GM23338 (cell line): ENCODE data around the gene EHF. TPM values are rescaled to one million over a fixed set of nuclear protein-coding genes. Genes with fewer than 3 reads are reported as not detected.

ENCODE experiments used
- ATAC-seq: fragments of 200-7000 bp; cut with Tn5 transposase; 3 replicates; pipeline ENCODE4 v1.9.1; 2020
- DNase-seq: peaks from one replicate; pipeline ENCODE4 v3.0.0-alpha.2; 2015; ENCODE audit warnings: low spot score
- H2AFZ ChIP-seq: fragments of 200-600 bp; sonication (generic); 2 replicates; pipeline ENCODE4 v1.8.0; 2016; ENCODE audit warnings: antibody characterized with exemption, mild to moderate bottlenecking, moderate library complexity
- H3F3A ChIP-seq: fragments of 200-600 bp; sonication (generic); replicated peaks from 2 replicates; pipeline ENCODE4 v1.8.0; 2017; ENCODE audit warnings: antibody characterized with exemption, mixed run types, low read depth
- H3K27ac ChIP-seq: fragments of 200-600 bp; sonication (generic); 2 replicates; pipeline ENCODE4 v1.6.1; 2016; ENCODE audit warnings: low read depth
- H3K27me3 ChIP-seq: fragments of 200-600 bp; sonication (generic); 2 replicates; pipeline ENCODE4 v1.8.0; 2016; ENCODE audit warnings: mild to moderate bottlenecking, mixed run types, moderate library complexity; ENCODE audit not compliant: insufficient read depth
- H3K36me3 ChIP-seq: fragments of 200-600 bp; sonication (generic); 2 replicates; pipeline ENCODE4 v1.8.0; 2016; ENCODE audit warnings: mild to moderate bottlenecking; ENCODE audit not compliant: insufficient read depth
- H3K4me1 ChIP-seq: fragments of 200-600 bp; sonication (generic); 2 replicates; pipeline ENCODE4 v1.8.0; 2016; ENCODE audit warnings: mild to moderate bottlenecking, moderate library complexity; ENCODE audit not compliant: insufficient read depth
- H3K4me2 ChIP-seq: fragments of 200-600 bp; sonication (generic); 2 replicates; pipeline ENCODE4 v1.7.1; 2017; ENCODE audit warnings: mixed run types
- H3K4me3 ChIP-seq: fragments of 200-600 bp; sonication (generic); 2 replicates; pipeline ENCODE4 v1.6.1; 2016; ENCODE audit warnings: mixed run types
- H3K79me2 ChIP-seq: fragments of 200-600 bp; sonication (generic); replicated peaks from 2 replicates; pipeline ENCODE4 v1.8.0; 2017; ENCODE audit warnings: mild to moderate bottlenecking; ENCODE audit not compliant: insufficient read depth
- H3K9me2 ChIP-seq: fragments of 200-600 bp; sonication (generic); 2 replicates; pipeline ENCODE4 v1.8.0; 2017; ENCODE audit not compliant: insufficient read depth
- H4K20me1 ChIP-seq: fragments of 200-600 bp; sonication (generic); replicated peaks from 2 replicates; pipeline ENCODE4 v1.8.0; 2017; ENCODE audit warnings: mild to moderate bottlenecking; ENCODE audit not compliant: insufficient read depth
- H3K27ac Mint-ChIP-seq: 2 replicates; pipeline ENCODE4 v1.8.0; 2020; ENCODE audit warnings: inconsistent platforms, mild to moderate bottlenecking, moderate library complexity, mixed read lengths
- H3K27me3 Mint-ChIP-seq: 3 replicates; pipeline ENCODE4 v1.8.0; 2022; ENCODE audit warnings: low read depth, mild to moderate bottlenecking, moderate library complexity, mixed read lengths, inconsistent platforms; ENCODE audit not compliant: insufficient read depth, poor library complexity
- H3K36me3 Mint-ChIP-seq: 3 replicates; pipeline ENCODE4 v1.8.0; 2021; ENCODE audit warnings: low read depth, mild to moderate bottlenecking, inconsistent platforms, moderate library complexity, mixed read lengths
- H3K4me1 Mint-ChIP-seq: 3 replicates; pipeline ENCODE4 v1.8.0; 2020; ENCODE audit warnings: mild to moderate bottlenecking, inconsistent platforms, mixed read lengths
- H3K4me3 Mint-ChIP-seq: 3 replicates; pipeline ENCODE4 v1.8.0; 2021; ENCODE audit warnings: moderate library complexity, mild to moderate bottlenecking, inconsistent platforms, mixed read lengths
- H3K9me3 Mint-ChIP-seq: 3 replicates; pipeline ENCODE4 v1.8.0; 2020; ENCODE audit warnings: moderate library complexity, mild to moderate bottlenecking, inconsistent platforms, mixed read lengths
- CTCF ChIP-seq, 2 experiments: fragments of 200-600 bp in 1 of 2; sonication (generic) in 1 of 2; conservative IDR thresholded peaks; 2 replicates each; pipeline versions ENCODE4 v1.5.1 to v1.6.1; 2016 to 2017; ENCODE audit warnings: antibody characterized with exemption in 2 of 2, low read depth in 2 of 2, mild to moderate bottlenecking in 2 of 2, moderate library complexity in 1 of 2
- EZH2 ChIP-seq: fragments of 200-600 bp; sonication (generic); IDR thresholded peaks from one replicate; pipeline ENCODE4 v1.8.0; 2017; ENCODE audit warnings: antibody characterized with exemption, mild to moderate bottlenecking, low read depth; ENCODE audit not compliant: unreplicated experiment
- NANOG ChIP-seq: IDR thresholded peaks from 2 replicates; pipeline ENCODE4 v1.6.1; 2016; ENCODE audit warnings: antibody characterized with exemption, borderline replicate concordance
- POLR2AphosphoS5 ChIP-seq: IDR thresholded peaks from 2 replicates; pipeline ENCODE4 v1.6.1; 2016; ENCODE audit warnings: antibody characterized with exemption, low read depth
- REST ChIP-seq: IDR thresholded peaks from one replicate; pipeline ENCODE4 v1.6.1; 2018; ENCODE audit warnings: antibody characterized with exemption; ENCODE audit not compliant: unreplicated experiment
- STAT1 ChIP-seq: IDR thresholded peaks from one replicate; pipeline ENCODE4 v1.6.1; 2016; ENCODE audit warnings: antibody characterized with exemption; ENCODE audit not compliant: unreplicated experiment
- ZNF114 ChIP-seq: fragments of 250-450 bp; sonication (Bioruptor Pico); IDR thresholded peaks from 2 replicates; pipeline ENCODE4 v1.5.0; 2020; ENCODE audit warnings: mild to moderate bottlenecking, moderate library complexity
- ZNF462 ChIP-seq: fragments of 250-450 bp; sonication (Bioruptor Pico); IDR thresholded peaks from 2 replicates; pipeline ENCODE4 v1.5.0; 2020; ENCODE audit warnings: mild to moderate bottlenecking, moderate library complexity
- polyA plus RNA-seq: library from polyadenylated mRNA; unstranded; fragments of >200 nt; fragmentation: Nextera tagmentation; extraction: Ambion mirVana; gene quantifications from 2 replicates; pipeline ENCODE4 v1.2.1, GENCODE V29; 2016
- total RNA-seq: library from RNA; depleted of rRNA; stranded (reverse); fragments of >200 nt; shearing (Covaris generic); gene quantifications from 2 replicates; pipeline ENCODE4 v1.2.3, GENCODE V29; 2014

Gene EHF
- total and polyA plus RNA-seq, 2 experiments from 2014 or later, result not detected

GRCh38 chr11:34599406-34599945 is 21.4 kb upstream of the EHF start:
- Mint-ChIP-seq H3K4me1 (no peaks in the 10 kb centered on the region), H3K4me3 (no peak overlapping the region), H3K9me3 (no peaks in the 10 kb centered on the region; the same call in 2 of the 3 replicates), H3K36me3 (no peaks in the 10 kb centered on the region), H3K27me3 (peaks cover 3% of the 10 kb centered on the region), H3K27ac (no peak overlapping the region)
- Histone ChIP-seq H3K79me2 (no peaks in the 10 kb centered on the region), H3K4me2 (no peak overlapping the region), H4K20me1 (no peaks in the 10 kb centered on the region), H3K4me3 (no peak overlapping the region), H3F3A (no peaks in the 10 kb centered on the region), H3K36me3 (no peaks in the 10 kb centered on the region), H3K9me2 (no peaks in the 10 kb centered on the region), H3K27ac (no peak overlapping the region), H3K27me3 (no peaks in the 10 kb centered on the region), H2AFZ (peak overlapping the region; percentile 47; the same call in 1 of the 2 replicates), H3K4me1 (no peaks in the 10 kb centered on the region)
- no peak for DNase-seq
- ATAC-seq, result no peak
- no peak for TF ChIP-seq POLR2AphosphoS5
- no peak for TF ChIP-seq CTCF (conservative IDR thresholded peaks at IDR 0.05; ENCODE audit: low read depth in 2 of 2)
- no peak for TF ChIP-seq REST
- no peak for TF ChIP-seq ZNF462 (CRISPR knock-in tag)
- no peak for TF ChIP-seq STAT1
- TF ChIP-seq ZNF114 (CRISPR knock-in tag), result no peak
- no peak for TF ChIP-seq EZH2
- no peak for TF ChIP-seq NANOG
